ENCODE data around the gene MOV10L1.

GRCh38 chr22:50186761-50187523 is 97.1 kb downstream of the MOV10L1 start:
- TF ChIP-seq POLR2A (IDR thresholded peaks at IDR 0.05) = no peak
- no peak for TF ChIP-seq CTCF (IDR thresholded peaks at IDR 0.05)
